Transverse colon (tissue), 4 donors: Measurements from ENCODE around the gene TMEM52. TPM values are rescaled to one million over a fixed set of nuclear protein-coding genes. Genes with fewer than 3 reads are reported as not detected.

ENCODE experiments used
- DNase-seq: peaks from one replicate; pipeline ENCODE4 v3.0.0-alpha.2; 2019
- H3K27ac ChIP-seq, 4 donors: fragments of 200-600 bp; sonication (generic); 2 replicates each; pipeline ENCODE4 v1.5.1; 2016 to 2018; ENCODE audit warnings: inconsistent platforms in 4 of 4
- H3K27me3 ChIP-seq: fragments of 200-600 bp; sonication (generic); 2 replicates; pipeline ENCODE4 v1.5.1; 2017; ENCODE audit warnings: inconsistent platforms
- H3K36me3 ChIP-seq, 4 donors: fragments of 200-600 bp; sonication (generic); 2 replicates each; pipeline ENCODE4 v1.5.1; 2017 to 2019; ENCODE audit warnings: inconsistent platforms in 4 of 4
- H3K4me1 ChIP-seq, 4 donors: fragments of 200-600 bp; sonication (generic); 2 replicates each; pipeline ENCODE4 v1.5.1; 2017 to 2020; ENCODE audit warnings: inconsistent platforms in 4 of 4
- H3K4me3 ChIP-seq, 4 donors: fragments of 200-600 bp; sonication (generic); 1 replicate in 1 of 4; 2 replicates in 3 of 4; pipeline versions ENCODE4 v1.5.1 to v1.6.1; 2017 to 2019; ENCODE audit warnings: inconsistent platforms in 4 of 4
- H3K9me3 ChIP-seq, 2 donors: fragments of 200-600 bp; sonication (generic); 2 replicates each; pipeline ENCODE4 v1.5.1; 2017 to 2019; ENCODE audit warnings: inconsistent platforms in 2 of 2
- CTCF ChIP-seq, 5 experiments: fragments of 200-600 bp in 3 of 5; fragments of 450-650 bp in 2 of 5; sonication (generic) in 3 of 5; IDR thresholded peaks; 1 replicate in 2 of 5; 2 replicates in 3 of 5; pipeline ENCODE4 v1.5.1; 2016 to 2017; ENCODE audit warnings: antibody characterized with exemption in 5 of 5, inconsistent platforms in 3 of 5, mild to moderate bottlenecking in 2 of 5, moderate library complexity in 1 of 5
- EP300 ChIP-seq: sonication (generic); formaldehyde crosslinking; IDR thresholded peaks from one replicate; pipeline ENCODE4 v1.6.1; 2017; ENCODE audit warnings: antibody characterized with exemption, low read depth
- POLR2A ChIP-seq: fragments of 450-650 bp; IDR thresholded peaks from one replicate; pipeline ENCODE4 v1.6.1; 2016; ENCODE audit warnings: antibody characterized with exemption, mild to moderate bottlenecking, moderate library complexity
- POLR2AphosphoS5 ChIP-seq, 3 donors: sonication (generic); formaldehyde crosslinking; IDR thresholded peaks; one replicate each; pipeline ENCODE4 v1.6.1; 2016; ENCODE audit warnings: antibody characterized with exemption in 3 of 3
- WGBS, 2 donors: methylation state at CpG; one replicate each; pipeline ENCODE4 v1.1.5; 2018; ENCODE audit warnings: low coverage in 1 of 2; 5-methylcytosine and 5-hydroxymethylcytosine counted together
- in situ Hi-C, 4 donors: fragments of 200-750 bp; cut with MboI; loops; one replicate each; pipeline versions ENCODE4 v1.15.0 to v1.15.1; 2017; ENCODE audit warnings: low sequenced_read_pairs in 3 of 4, low pct_ligation_motif_present in 1 of 4, low pct_unique_long_range_greater_than_20kb in 1 of 4
- intact Hi-C: fragments of 100-400 bp; cut with DNase I; formaldehyde crosslinking; loops from one replicate; pipeline ENCODE4 v1.15.1; 2023; ENCODE audit warnings: low total_unique reads
- total RNA-seq, 4 donors: library from RNA; depleted of rRNA; stranded (reverse); fragments of >200 nt; gene quantifications; one replicate each; pipeline ENCODE4 v1.1.0, GENCODE V29; 2016

TMEM52 gene
- total RNA-seq, 4 donors from 2014 or later, result 5.2 to 9.5 (median 5.3) TPM; not detected in 1

- 49 to 60% methylated on average over 4 of the region's 4 CpGs for WGBS, 2 donors
- intact Hi-C loops (no loop called here), in situ Hi-C loops (loop anchor here in 1 of 4 donors (25.0 kb wide), 1 partner anchor 121 kb away; no protein-coding TSS in a partner anchor)
- no peaks in the 10 kb centered on the region for H3K27me3 ChIP-seq
- H3K27ac ChIP-seq, result peak overlapping the region; percentile 69 to 83 (median 76)
- TF ChIP-seq POLR2A, result no peak
- no peak for TF ChIP-seq EP300
- no peak for TF ChIP-seq POLR2AphosphoS5 (IDR thresholded peaks at IDR 0.05)
- no peak for TF ChIP-seq CTCF (IDR thresholded peaks at IDR 0.05)
- no peaks in the 10 kb centered on the region for H3K9me3 ChIP-seq
- no peak overlapping the region for H3K4me3 ChIP-seq
- no peaks in the 10 kb centered on the region for H3K36me3 ChIP-seq
- peaks cover 28 to 78% (median 66%) of the 10 kb centered on the region in 4 donors for H3K4me1 ChIP-seq
- no peak for DNase-seq
These were observed 35.8 kb downstream of the TMEM52 start for GRCh38 chr1:1883092-1883873.

- Histone ChIP-seq H3K27me3 (no peaks in the 10 kb centered on the region), H3K9me3 (no peaks in the 10 kb centered on the region), H3K4me1 (peaks cover 26 to 66% (median 53%) of the 10 kb centered on the region in 4 donors), H3K36me3 (no peaks in the 10 kb centered on the region), H3K27ac (peak overlapping the region; percentile 69 to 83 (median 76)), H3K4me3 (no peak overlapping the region)
- intact Hi-C loops (no loop called here), in situ Hi-C loops (loop anchor here in 1 of 4 donors (25.0 kb wide), 1 partner anchor 119 kb away; no protein-coding TSS in a partner anchor)
- peak; percentile 66 for DNase-seq
- TF ChIP-seq EP300, result no peak
- TF ChIP-seq POLR2AphosphoS5 (IDR thresholded peaks at IDR 0.05), result peak in 1 of 3 donors; percentile 3
- 42% methylated on average over 6 of the region's 6 CpGs; no CpG with 5 or more reads in 1 of the 2 donors for WGBS, 2 donors
These were observed 37.4 kb downstream of the TMEM52 start for GRCh38 chr1:1881727-1882126.

GRCh38 chr1:1880617-1881312 is 38.3 kb downstream of the TMEM52 start:
- no peak overlapping the region for H3K4me3 ChIP-seq
- H3K9me3 ChIP-seq, result no peaks in the 10 kb centered on the region
- peaks cover 0 to 2% (median 0%) of the 10 kb centered on the region in 4 donors for H3K36me3 ChIP-seq
- H3K4me1 ChIP-seq, result peaks cover 26 to 68% (median 47%) of the 10 kb centered on the region in 4 donors
- H3K27me3 ChIP-seq, result no peaks in the 10 kb centered on the region
- peak overlapping the region; percentile 69 to 83 (median 76) for H3K27ac ChIP-seq
- TF ChIP-seq POLR2AphosphoS5 (IDR thresholded peaks at IDR 0.05) (no peak), EP300 (no peak), POLR2A (no peak), CTCF (IDR thresholded peaks at IDR 0.05) (no peak)
- DNase-seq, result no peak
- in situ Hi-C loops, result loop anchor here in 1 of 4 donors (25.0 kb wide), 1 partner anchor 118 kb away; no protein-coding TSS in a partner anchor
- WGBS, 2 donors, result 50 to 72% methylated on average over 5 to 13 of the region's 13 CpGs
- intact Hi-C loops, result no loop called here

- intact Hi-C loops, result no loop called here
- Histone ChIP-seq H3K9me3 (no peaks in the 10 kb centered on the region), H3K27ac (no peak overlapping the region), H3K27me3 (no peaks in the 10 kb centered on the region), H3K4me1 (peaks cover 26 to 75% (median 45%) of the 10 kb centered on the region in 4 donors), H3K4me3 (no peak overlapping the region), H3K36me3 (peaks cover 0 to 10% (median 0%) of the 10 kb centered on the region in 4 donors)
- DNase-seq, result no peak
- no peak for TF ChIP-seq POLR2AphosphoS5 (IDR thresholded peaks at IDR 0.05)
- no peak for TF ChIP-seq EP300
- TF ChIP-seq POLR2A, result no peak
- WGBS, 2 donors, result 95 to 98% methylated on average over 4 to 5 of the region's 5 CpGs
- in situ Hi-C loops, result loop anchor here in 1 of 4 donors (25.0 kb wide), 1 partner anchor 118 kb away; no protein-coding TSS in a partner anchor
These were observed 39.1 kb downstream of the TMEM52 start for GRCh38 chr1:1879942-1880341.
